H1 (cell line): Measurements from ENCODE around the gene SMIM38. TPM values are rescaled to one million over a fixed set of nuclear protein-coding genes. Genes with fewer than 3 reads are reported as not detected.

ENCODE experiments used
- CTCF ChIA-PET: fragments of 300-600 bp; sonication (Branson Sonifier 250); formaldehyde crosslinking; loops from one replicate; lab custom pipeline; 2021; ENCODE audit not compliant: partially characterized antibody; lab: Charles Lee
- POLR2A ChIA-PET: fragments of 300-600 bp; sonication (Branson Sonifier 250); formaldehyde crosslinking; loops from one replicate; lab custom pipeline; 2021; ENCODE audit warnings: inconsistent platforms; ENCODE audit not compliant: partially characterized antibody; lab: Charles Lee
- DNase-seq, 2 experiments: peaks; one replicate each; pipeline versions ENCODE4 v3.0.0 to v3.0.0-alpha.2; 2010 to 2022; ENCODE audit warnings: low spot score in 2 of 2, low read depth in 1 of 2, mixed read lengths in 1 of 2
- FAIRE-seq: peaks from 2 replicates; lab custom pipeline; 2011; peaks lifted over from hg19 to GRCh38; lab: Jason Lieb, UNC
- H2AFZ ChIP-seq: 2 replicates; pipeline ENCODE4 v1.8.1; 2012; ENCODE audit warnings: low read length, inconsistent platforms
- H2AK5ac ChIP-seq: 2 replicates; pipeline ENCODE4 v1.6.1; 2013; ENCODE audit warnings: low read depth, low read length
- H2BK120ac ChIP-seq: replicated peaks from 2 replicates; pipeline ENCODE3; 2013; ENCODE audit warnings: low read depth, low read length, inconsistent platforms
- H2BK12ac ChIP-seq: 2 replicates; pipeline ENCODE4 v1.6.1; 2013; ENCODE audit warnings: low read depth, low read length
- H2BK15ac ChIP-seq: 2 replicates; pipeline ENCODE4 v1.6.1; 2013; ENCODE audit warnings: low read length
- H2BK20ac ChIP-seq: 2 replicates; pipeline ENCODE4 v1.6.1; 2013; ENCODE audit warnings: low read length
- H2BK5ac ChIP-seq: 2 replicates; pipeline ENCODE4 v1.6.1; 2013; ENCODE audit warnings: low read depth, low read length
- H3K14ac ChIP-seq: 2 replicates; pipeline ENCODE4 v1.6.1; 2013; ENCODE audit warnings: inconsistent platforms; ENCODE audit not compliant: insufficient read length
- H3K18ac ChIP-seq: 2 replicates; pipeline ENCODE4 v1.6.1; 2013; ENCODE audit warnings: low read length; ENCODE audit errors: extremely low read depth
- H3K23ac ChIP-seq: 2 replicates; pipeline ENCODE4 v1.6.1; 2013; ENCODE audit warnings: inconsistent platforms; ENCODE audit not compliant: insufficient read length
- H3K23me2 ChIP-seq: 2 replicates; pipeline ENCODE4 v1.6.1; 2013; ENCODE audit warnings: low read depth, low read length
- H3K27ac ChIP-seq: 2 replicates; pipeline ENCODE4 v1.6.1; 2011; ENCODE audit warnings: low read depth, low read length, inconsistent platforms
- H3K27me3 ChIP-seq, 4 experiments: replicated peaks in 1 of 4; 1 replicate in 1 of 4; 2 replicates in 3 of 4; pipeline versions ENCODE4 v1.6.1 to v1.8.1; 2011 to 2013; ENCODE audit warnings: low read length in 3 of 4, mild to moderate bottlenecking in 3 of 4, inconsistent platforms in 2 of 4, mixed read lengths in 2 of 4, moderate library complexity in 1 of 4; ENCODE audit not compliant: control insufficient read depth in 3 of 4, insufficient read depth in 3 of 4; ENCODE audit errors: extremely low read depth in 1 of 4
- H3K36me3 ChIP-seq, 4 experiments: 2 replicates each; pipeline versions ENCODE4 v1.6.1 to v1.8.1; 2011 to 2013; ENCODE audit warnings: mild to moderate bottlenecking in 4 of 4, low read length in 3 of 4, moderate library complexity in 2 of 4, control low read depth in 1 of 4, inconsistent platforms in 1 of 4; ENCODE audit not compliant: insufficient read depth in 4 of 4, control insufficient read depth in 2 of 4
- H3K4ac ChIP-seq: replicated peaks from 2 replicates; pipeline ENCODE3; 2013; ENCODE audit warnings: low read length, low read depth, mixed read lengths, inconsistent platforms; ENCODE audit not compliant: insufficient read length
- H3K4me1 ChIP-seq, 4 experiments: replicated peaks in 1 of 4; 1 replicate in 1 of 4; 2 replicates in 3 of 4; pipeline versions ENCODE4 v1.6.1 to v1.8.1; 2011 to 2013; ENCODE audit warnings: low read length in 3 of 4, inconsistent platforms in 2 of 4, mixed read lengths in 1 of 4; ENCODE audit not compliant: insufficient read depth in 4 of 4, control insufficient read depth in 3 of 4
- H3K4me2 ChIP-seq, 2 experiments: 2 replicates each; pipeline versions ENCODE4 v1.6.1 to v1.8.1; 2011 to 2013; ENCODE audit warnings: low read depth in 2 of 2, low read length in 2 of 2, control low read depth in 1 of 2, inconsistent platforms in 1 of 2, mild to moderate bottlenecking in 1 of 2; ENCODE audit not compliant: insufficient read depth in 1 of 2
- H3K4me3 ChIP-seq, 4 experiments: fragments of 200-600, 300-600 bp in 1 of 4; sonication (generic), shearing (Covaris generic), sonication (Bioruptor Twin) in 1 of 4; 2 replicates each; pipeline versions ENCODE4 v1.5.1 to v1.8.1; 2011 to 2016; ENCODE audit warnings: low read length in 4 of 4, low read depth in 3 of 4, control low read depth in 2 of 4, inconsistent platforms in 2 of 4, mild to moderate bottlenecking in 2 of 4, mixed read lengths in 1 of 4, moderate library complexity in 1 of 4; ENCODE audit not compliant: insufficient read depth in 2 of 4; ENCODE audit errors: extremely low read depth in 1 of 4
- H3K56ac ChIP-seq: replicated peaks from 2 replicates; pipeline ENCODE3; 2013; ENCODE audit warnings: low read depth, mild to moderate bottlenecking, mixed read lengths, low read length, inconsistent platforms; ENCODE audit not compliant: insufficient read length
- H3K79me1 ChIP-seq: 2 replicates; pipeline ENCODE4 v1.6.1; 2013; ENCODE audit warnings: low read depth, low read length, control low read depth
- H3K79me2 ChIP-seq, 2 experiments: 2 replicates each; pipeline versions ENCODE4 v1.6.1 to v1.8.1; 2012 to 2013; ENCODE audit warnings: low read length in 2 of 2, mild to moderate bottlenecking in 2 of 2, inconsistent platforms in 1 of 2; ENCODE audit not compliant: insufficient read depth in 2 of 2, control insufficient read depth in 1 of 2
- H3K9ac ChIP-seq, 4 experiments: replicated peaks in 1 of 4; 1 replicate in 1 of 4; 2 replicates in 3 of 4; pipeline versions ENCODE4 v1.6.1 to v1.8.1; 2011 to 2013; ENCODE audit warnings: low read depth in 3 of 4, low read length in 3 of 4, control low read depth in 2 of 4, mild to moderate bottlenecking in 2 of 4, moderate library complexity in 2 of 4, inconsistent platforms in 1 of 4; ENCODE audit errors: extremely low read depth in 1 of 4
- H3K9me3 ChIP-seq, 2 experiments: 2 replicates each; pipeline versions ENCODE4 v1.6.1 to v1.8.1; 2012 to 2013; ENCODE audit warnings: mild to moderate bottlenecking in 2 of 2, moderate library complexity in 2 of 2, control low read depth in 1 of 2, inconsistent platforms in 1 of 2, low read depth in 1 of 2, low read length in 1 of 2, mixed read lengths in 1 of 2; ENCODE audit not compliant: insufficient read depth in 2 of 2
- H4K20me1 ChIP-seq, 2 experiments: replicated peaks in 1 of 2; 2 replicates each; pipeline versions ENCODE3 to v1.8.1; 2011 to 2013; ENCODE audit warnings: inconsistent platforms in 2 of 2, low read length in 2 of 2, mild to moderate bottlenecking in 1 of 2; ENCODE audit not compliant: insufficient read depth in 2 of 2, control insufficient read depth in 1 of 2
- H4K5ac ChIP-seq: 2 replicates; pipeline ENCODE4 v1.6.1; 2013; ENCODE audit warnings: low read length, low read depth, mixed read lengths, inconsistent platforms; ENCODE audit not compliant: insufficient read length
- H4K8ac ChIP-seq: 2 replicates; pipeline ENCODE4 v1.8.0; 2013; ENCODE audit warnings: mild to moderate bottlenecking, moderate library complexity, low read length, inconsistent platforms; ENCODE audit not compliant: insufficient read depth; ENCODE audit errors: extremely low read depth
- H4K91ac ChIP-seq: replicated peaks from 2 replicates; pipeline ENCODE3; 2013; ENCODE audit warnings: low read length, mixed read lengths, inconsistent platforms; ENCODE audit not compliant: insufficient read length
- CBX5 ChIP-seq: fragments of 300-800, 300-1000 bp; sonication (generic); IDR thresholded peaks from 2 replicates; pipeline ENCODE4 v1.7.1; 2016; ENCODE audit warnings: antibody characterized with exemption, low read length, low read depth
- NANOG ChIP-seq: IDR thresholded peaks from 2 replicates; pipeline ENCODE4 v1.6.1; 2011; ENCODE audit warnings: low read length, low read depth, mild to moderate bottlenecking, inconsistent platforms; ENCODE audit not compliant: insufficient read depth, poor library complexity, severe bottlenecking
- SIN3A ChIP-seq, 2 experiments: IDR thresholded peaks in 1 of 2; conservative IDR thresholded peaks in 1 of 2; 2 replicates each; pipeline ENCODE4 v1.6.1; 2011 to 2012; ENCODE audit warnings: low read length in 2 of 2, improper control_type of control experiment in 1 of 2, low read depth in 1 of 2, mild to moderate bottlenecking in 1 of 2
- TAF1 ChIP-seq: IDR thresholded peaks from 2 replicates; pipeline ENCODE4 v1.6.1; 2011; ENCODE audit warnings: mild to moderate bottlenecking, low read depth, low read length
- WGBS, 2 experiments: shearing (Covaris generic) in 1 of 2; methylation state at CpG; one replicate each; pipeline versions ENCODE4 v1.1.6 to v1.1.7; 2013 to 2015; ENCODE audit warnings: low lambda C conversion rate in 2 of 2, mixed read lengths in 2 of 2, inconsistent platforms in 1 of 2, low coverage in 1 of 2, missing lambda C conversion rate in 1 of 2; ENCODE audit not compliant: insufficient replicate concordance in 2 of 2, insufficient coverage in 1 of 2, insufficient read length in 1 of 2; ENCODE audit errors: extremely low coverage in 1 of 2, missing lambda C conversion rate in 1 of 2; 5-methylcytosine and 5-hydroxymethylcytosine counted together
- polyA plus RNA-seq, 7 experiments: library from polyadenylated mRNA; depleted of rRNA in 3 of 7; stranded (reverse) in 5 of 7; unstranded in 2 of 7; fragments of >200 nt in 5 of 7; fragments of 200-250 nt in 2 of 7; gene quantifications; 1 replicate in 5 of 7; 2 replicates in 1 of 7; 4 replicates in 1 of 7; pipeline versions ENCODE4 v1.2.1 to v1.2.3, GENCODE V29; 2011 to 2013; ENCODE audit warnings: missing spikeins in 2 of 7, mixed read lengths in 2 of 7
- total RNA-seq: library from RNA; stranded (reverse); fragmentation: NEBNext Ultra II Directional; extraction: Animal tissue kit (Norgen Biotek cat#: 25700); gene quantifications from 2 replicates; pipeline ENCODE4 v1.2.1, GENCODE V29; 2021

SMIM38 gene
- total and polyA plus RNA-seq, 2 of the 8 experiments (the other 6 are each of a cell fraction or from before 2014, with no cell fraction given), result 0.17 to 0.20 TPM

DNA sequence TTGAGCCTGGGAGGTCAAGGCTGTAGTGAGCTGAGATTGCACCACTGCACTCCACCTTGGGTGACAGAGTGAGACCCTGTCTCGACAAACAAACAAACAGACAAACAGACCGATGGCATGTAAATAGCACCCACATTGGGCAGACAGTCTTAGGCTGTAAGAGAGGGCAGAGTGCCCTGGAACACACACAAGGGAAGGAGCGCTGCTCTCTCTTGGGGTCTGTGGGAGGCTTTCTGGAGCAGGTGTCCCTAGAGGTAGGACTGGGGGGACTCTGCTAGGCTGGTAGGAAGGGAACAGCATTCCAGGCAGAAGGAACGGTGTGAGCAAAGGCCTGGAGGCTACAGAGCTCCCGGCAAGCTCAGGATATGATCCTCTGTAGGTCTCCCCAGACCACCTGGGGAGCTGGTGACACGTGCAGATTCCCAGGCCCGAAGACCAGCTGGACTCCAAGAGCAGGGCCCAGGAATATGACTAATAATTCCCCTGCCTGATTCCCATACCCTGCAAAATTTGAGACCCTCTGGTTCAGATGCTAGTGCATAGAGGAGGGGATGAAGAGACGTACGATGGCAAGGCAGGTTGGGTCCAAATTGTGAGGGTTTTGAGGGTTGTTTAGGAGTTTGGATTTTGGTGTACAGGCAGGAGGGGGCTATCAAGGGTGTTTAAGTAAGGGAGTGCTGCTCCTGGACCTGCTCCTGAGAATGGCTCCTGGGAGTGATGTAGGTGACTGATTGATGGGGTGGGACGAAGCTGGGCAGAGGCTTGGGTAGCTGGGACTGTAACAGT lies 11.6 kb downstream of the SMIM38 start:
- no peak overlapping the region for H3K4ac ChIP-seq
- no peak for TF ChIP-seq CBX5
- no peak for TF ChIP-seq SIN3A (conservative IDR thresholded peaks at IDR 0.05 in 1 of 2, IDR thresholded peaks at IDR 0.05 in 1 of 2; ENCODE audit: low read depth in 1 of 2, low read length in 2 of 2)
- TF ChIP-seq TAF1, result no peak
- no peak for TF ChIP-seq NANOG
- H3K4me3 ChIP-seq, result no peak overlapping the region
- H2AK5ac ChIP-seq, result 0 out of 2 replicates have a peak overlapping the region, but pooled peaks have one; percentile 40
- peaks cover 0 to 7% (median 1%) of the 10 kb centered on the region in 4 experiments; a peak in 3 of 7 replicates for H3K4me1 ChIP-seq
- H4K8ac ChIP-seq, result no peak overlapping the region
- H3K9me3 ChIP-seq, result peaks cover 0 to 3% of the 10 kb centered on the region in 2 experiments; a peak in 2 of 4 replicates
- no peaks in the 10 kb centered on the region for H3K23me2 ChIP-seq
- H3K9ac ChIP-seq, result no peak overlapping the region
- no peak overlapping the region for H2BK120ac ChIP-seq
- peak overlapping the region; percentile 28; the same call in 1 of the 2 replicates for H2BK20ac ChIP-seq
- H3K36me3 ChIP-seq, result no peaks in the 10 kb centered on the region
- 87% methylated on average over 10 of the region's 10 CpGs; no CpG with 5 or more reads in 1 of the 2 experiments for WGBS, 2 experiments
- H2AFZ ChIP-seq, result no peak overlapping the region
- H3K18ac ChIP-seq, result peak overlapping the region; percentile 25; the same call in 1 of the 2 replicates
- no peak overlapping the region for H4K5ac ChIP-seq
- H2BK15ac ChIP-seq, result peak overlapping the region; percentile 46; the same call in 1 of the 2 replicates
- ChIA-PET CTCF (interaction anchor here (1.2 to 1.9 kb wide), 2 partner anchors 16 to 36 kb away, joined by 4 to 6 read pairs; no protein-coding TSS in a partner anchor), POLR2A (interaction anchor here (1.8 kb wide), 1 partner anchor 36 kb away, joined by 5 read pairs; no protein-coding TSS in a partner anchor)
- no peaks in the 10 kb centered on the region for H3K27me3 ChIP-seq
- H3K79me1 ChIP-seq, result no peaks in the 10 kb centered on the region
- H3K14ac ChIP-seq, result no peak overlapping the region
- H3K4me2 ChIP-seq, result no peak overlapping the region; a peak in 1 of 4 replicates
- no peak overlapping the region for H3K27ac ChIP-seq
- no peak for FAIRE-seq
- H2BK12ac ChIP-seq, result peak overlapping the region; percentile 77; the same call in 1 of the 2 replicates
- H3K79me2 ChIP-seq, result no peaks in the 10 kb centered on the region
- DNase-seq, result no peak
- no peak overlapping the region for H3K56ac ChIP-seq
- H2BK5ac ChIP-seq, result no peak overlapping the region
- no peaks in the 10 kb centered on the region for H4K20me1 ChIP-seq
- no peak overlapping the region for H3K23ac ChIP-seq
- H4K91ac ChIP-seq, result no peak overlapping the region
